Brain microvascular endothelial cell (primary cell): Measurements from ENCODE around the gene SGO1.

Source experiments
- DNase-seq: peaks from one replicate; pipeline ENCODE4 v3.0.0-alpha.2; 2020
- H3K27ac ChIP-seq: fragments of 250-450 bp; sonication (Bioruptor Pico); 2 replicates; pipeline ENCODE4 v1.5.1; 2020; ENCODE audit warnings: mild to moderate bottlenecking, moderate library complexity
- H3K27me3 ChIP-seq: fragments of 250-450 bp; sonication (Bioruptor Pico); replicated peaks from 2 replicates; pipeline ENCODE4 v1.5.1; 2020; ENCODE audit warnings: mild to moderate bottlenecking
- H3K36me3 ChIP-seq: fragments of 250-450 bp; sonication (Bioruptor Pico); replicated peaks from 2 replicates; pipeline ENCODE4 v1.5.1; 2020; ENCODE audit warnings: mild to moderate bottlenecking
- H3K4me3 ChIP-seq: 2 replicates; pipeline ENCODE4 v1.5.1; 2011; ENCODE audit warnings: low read depth, mild to moderate bottlenecking, control low read depth, low read length, moderate library complexity
- in situ Hi-C: cut with HindIII; loops from 2 replicates; pipeline ENCODE4 v1.10.0; 2017; ENCODE audit warnings: low sequenced_read_pairs, low pct_ligation_motif_present
- TF ChIP-seq, protein P1 (sequence below): IDR thresholded peaks from 2 replicates; pipeline ENCODE4 v1.5.1; 2011; ENCODE audit warnings: low read depth, mild to moderate bottlenecking, moderate library complexity, low read length, control low read depth, inconsistent platforms; ENCODE audit errors: missing control alignments

Gene SGO1

DNA sequence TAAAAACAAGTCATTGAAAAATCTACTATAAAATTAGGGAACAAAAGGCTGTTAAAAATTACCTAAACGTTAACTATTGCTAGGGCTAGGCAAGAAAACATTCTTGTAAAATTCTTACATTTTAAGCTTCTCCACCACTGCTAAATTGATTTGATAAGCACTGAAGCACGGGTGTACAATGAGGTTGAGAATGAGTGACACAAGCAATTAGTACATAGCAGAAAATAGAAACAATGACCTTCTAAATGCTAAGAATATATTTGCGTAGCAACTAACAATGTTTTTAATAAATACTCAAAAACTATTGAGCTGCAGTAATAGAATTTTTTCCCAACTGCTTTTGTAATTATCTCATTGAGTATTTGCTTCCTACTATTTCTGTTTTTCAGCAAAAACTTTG, 4.7 kb downstream of the SGO1 start:
- H3K36me3 ChIP-seq = no peaks in the 10 kb centered on the region
- H3K27ac ChIP-seq = no peak overlapping the region
- no peak overlapping the region for H3K4me3 ChIP-seq
- TF ChIP-seq, protein P1, sequence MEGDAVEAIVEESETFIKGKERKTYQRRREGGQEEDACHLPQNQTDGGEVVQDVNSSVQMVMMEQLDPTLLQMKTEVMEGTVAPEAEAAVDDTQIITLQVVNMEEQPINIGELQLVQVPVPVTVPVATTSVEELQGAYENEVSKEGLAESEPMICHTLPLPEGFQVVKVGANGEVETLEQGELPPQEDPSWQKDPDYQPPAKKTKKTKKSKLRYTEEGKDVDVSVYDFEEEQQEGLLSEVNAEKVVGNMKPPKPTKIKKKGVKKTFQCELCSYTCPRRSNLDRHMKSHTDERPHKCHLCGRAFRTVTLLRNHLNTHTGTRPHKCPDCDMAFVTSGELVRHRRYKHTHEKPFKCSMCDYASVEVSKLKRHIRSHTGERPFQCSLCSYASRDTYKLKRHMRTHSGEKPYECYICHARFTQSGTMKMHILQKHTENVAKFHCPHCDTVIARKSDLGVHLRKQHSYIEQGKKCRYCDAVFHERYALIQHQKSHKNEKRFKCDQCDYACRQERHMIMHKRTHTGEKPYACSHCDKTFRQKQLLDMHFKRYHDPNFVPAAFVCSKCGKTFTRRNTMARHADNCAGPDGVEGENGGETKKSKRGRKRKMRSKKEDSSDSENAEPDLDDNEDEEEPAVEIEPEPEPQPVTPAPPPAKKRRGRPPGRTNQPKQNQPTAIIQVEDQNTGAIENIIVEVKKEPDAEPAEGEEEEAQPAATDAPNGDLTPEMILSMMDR = no peak
- in situ Hi-C loops = no loop called here
- no peak for DNase-seq
- no peaks in the 10 kb centered on the region for H3K27me3 ChIP-seq

DNA sequence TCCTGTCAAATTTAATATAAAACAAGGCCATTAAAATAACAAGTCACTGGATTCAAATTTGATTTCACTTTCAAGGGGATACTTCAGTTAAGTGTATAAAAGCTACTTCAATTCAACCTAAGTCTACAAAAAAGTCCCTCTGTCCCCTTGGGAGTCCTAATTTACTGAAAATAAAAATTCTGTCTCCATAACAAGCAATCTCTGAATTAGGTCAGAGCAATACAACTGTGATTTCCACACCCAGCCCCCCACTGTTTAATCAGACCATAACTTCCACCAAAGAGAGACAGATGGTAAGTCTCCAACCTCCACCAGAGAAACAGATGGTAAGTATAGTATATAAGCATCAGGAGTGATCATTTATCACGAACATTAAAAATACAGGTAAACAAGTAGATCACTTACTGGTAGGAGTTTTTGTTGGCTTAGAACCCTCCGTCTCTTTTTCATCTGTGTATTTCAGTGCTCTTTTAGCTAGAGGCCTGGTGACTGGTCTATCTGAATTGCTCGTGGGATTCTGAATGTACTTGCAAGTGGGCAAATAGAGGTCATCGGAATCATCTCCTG, 12.1 kb downstream of the SGO1 start:
- TF ChIP-seq, protein P1 = no peak
- DNase-seq = no peak
- Histone ChIP-seq H3K36me3 (no peaks in the 10 kb centered on the region), H3K4me3 (no peak overlapping the region), H3K27me3 (no peaks in the 10 kb centered on the region), H3K27ac (no peak overlapping the region)
- in situ Hi-C loops = no loop called here

DNA sequence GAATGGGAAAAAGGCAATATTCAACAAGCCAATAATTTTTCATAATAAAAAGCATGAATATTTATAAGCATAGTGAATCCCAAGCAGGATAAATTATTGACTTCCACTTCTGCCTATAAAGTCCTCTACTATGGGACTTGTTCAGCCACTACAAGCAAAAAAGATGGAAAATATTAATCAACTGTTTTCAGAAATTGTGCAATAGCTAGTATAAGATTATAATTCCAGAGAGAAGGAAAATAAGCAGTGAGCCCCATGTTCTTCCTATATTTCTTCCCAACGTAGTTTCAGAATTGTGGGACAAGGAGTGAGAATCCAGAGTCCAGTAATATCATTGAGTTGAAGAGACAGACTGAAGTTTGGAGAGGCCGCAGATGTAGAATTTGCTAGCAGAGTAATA, 24.3 kb downstream of the SGO1 start:
- Histone ChIP-seq H3K4me3 (no peak overlapping the region), H3K36me3 (no peaks in the 10 kb centered on the region), H3K27ac (no peak overlapping the region), H3K27me3 (no peaks in the 10 kb centered on the region)
- in situ Hi-C loops = no loop called here
- TF ChIP-seq, protein P1 = no peak
- DNase-seq = no peak

- no peak overlapping the region for H3K4me3 ChIP-seq
- TF ChIP-seq, protein P1 = no peak
- no peak overlapping the region for H3K27ac ChIP-seq
- in situ Hi-C loops = no loop called here
- no peaks in the 10 kb centered on the region for H3K36me3 ChIP-seq
- H3K27me3 ChIP-seq = no peaks in the 10 kb centered on the region
- no peak for DNase-seq
These were observed 25.8 kb downstream of the SGO1 start for GRCh38 chr3:20160230-20160629.

DNA sequence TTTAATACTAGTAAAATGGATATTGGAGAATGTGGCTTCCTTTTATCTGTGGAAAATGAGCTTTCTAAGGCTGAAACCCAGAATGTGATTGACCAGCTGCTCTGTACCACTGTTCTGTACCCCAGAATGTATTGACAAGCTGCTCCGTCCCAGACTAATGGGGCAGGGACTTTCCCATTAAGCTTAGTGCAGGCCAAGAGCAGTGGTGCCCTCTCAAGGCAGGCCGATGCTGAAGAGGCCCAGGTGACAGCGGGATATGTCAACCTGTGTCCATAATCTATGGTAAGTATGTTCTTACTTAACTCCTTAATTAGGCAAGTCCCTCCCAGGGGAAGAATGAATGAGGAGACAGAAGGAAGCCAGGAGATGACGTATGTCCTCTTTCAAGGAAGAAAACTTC, 31.1 kb downstream of the SGO1 start:
- Histone ChIP-seq H3K27ac (no peak overlapping the region), H3K4me3 (no peak overlapping the region), H3K36me3 (no peaks in the 10 kb centered on the region), H3K27me3 (no peaks in the 10 kb centered on the region)
- no peak for DNase-seq
- in situ Hi-C loops = no loop called here
- TF ChIP-seq, protein P1 = no peak

GRCh38 chr3:20154078-20154477, 31.9 kb downstream of the SGO1 start:
- TF ChIP-seq, protein P1 = no peak
- no peak overlapping the region for H3K4me3 ChIP-seq
- H3K27me3 ChIP-seq = no peaks in the 10 kb centered on the region
- H3K27ac ChIP-seq = no peak overlapping the region
- no peak for DNase-seq
- in situ Hi-C loops = no loop called here
- no peaks in the 10 kb centered on the region for H3K36me3 ChIP-seq
